Neutrophil (primary cell): ENCODE data around the gene GARS1.

Source experiments
- H3K27ac ChIP-seq: fragments of 200-600 bp; sonication (generic); 2 replicates; pipeline ENCODE4 v1.5.1; 2016; ENCODE audit warnings: mild to moderate bottlenecking, moderate library complexity
- H3K27me3 ChIP-seq: fragments of 200-600 bp; sonication (generic); 2 replicates; pipeline ENCODE4 v1.6.0; 2016; ENCODE audit warnings: mild to moderate bottlenecking
- H3K36me3 ChIP-seq: fragments of 200-600 bp; sonication (generic); 2 replicates; pipeline ENCODE4 v1.5.1; 2017
- H3K4me1 ChIP-seq, 2 experiments: fragments of 200-600 bp in 1 of 2; sonication (generic) in 1 of 2; 1 replicate in 1 of 2; 2 replicates in 1 of 2; pipeline versions ENCODE4 v1.5.1 to v1.6.1; 2013 to 2016; ENCODE audit warnings: low read depth in 1 of 2, low read length in 1 of 2, mild to moderate bottlenecking in 1 of 2, moderate library complexity in 1 of 2; ENCODE audit not compliant: control insufficient read depth in 1 of 2, insufficient read depth in 1 of 2
- H3K4me3 ChIP-seq, 2 experiments: fragments of 200-600 bp in 1 of 2; sonication (generic) in 1 of 2; 1 replicate in 1 of 2; 2 replicates in 1 of 2; pipeline ENCODE4 v1.5.1; 2013 to 2016; ENCODE audit warnings: low read depth in 1 of 2, low read length in 1 of 2, mild to moderate bottlenecking in 1 of 2, moderate library complexity in 1 of 2
- H3K9me3 ChIP-seq: fragments of 200-600 bp; sonication (generic); 2 replicates; pipeline ENCODE4 v1.5.1; 2016
- CTCF ChIP-seq: fragments of 200-600 bp; sonication (generic); IDR thresholded peaks from 2 replicates; pipeline ENCODE4 v1.5.1; 2016; ENCODE audit warnings: antibody characterized with exemption

The GARS1 gene

DNA sequence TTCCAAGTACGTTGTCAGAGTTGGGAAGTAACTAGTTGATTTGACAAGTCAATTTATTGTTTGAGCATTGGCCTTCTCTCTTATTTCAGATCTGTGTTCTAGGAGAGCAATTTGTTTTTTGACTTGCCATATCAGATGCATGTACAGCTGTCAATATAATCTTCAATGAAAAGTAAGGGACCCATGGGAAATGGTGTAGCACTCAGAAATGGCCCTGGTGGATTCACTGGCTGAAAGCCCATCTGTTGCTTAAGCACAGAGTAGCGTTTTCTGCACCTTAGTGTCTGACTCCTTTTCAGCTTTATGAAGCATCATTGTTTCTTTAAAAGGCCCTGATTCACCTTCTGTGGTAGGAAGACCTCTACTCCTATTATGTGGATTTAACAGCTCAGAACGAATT lies 10.2 kb downstream of the GARS1 start:
- no peak overlapping the region for H3K27ac ChIP-seq
- H3K9me3 ChIP-seq, result no peaks in the 10 kb centered on the region
- H3K36me3 ChIP-seq, result peaks cover 85% of the 10 kb centered on the region
- H3K27me3 ChIP-seq, result no peaks in the 10 kb centered on the region
- no peak for TF ChIP-seq CTCF
- no peak overlapping the region for H3K4me3 ChIP-seq
- H3K4me1 ChIP-seq, result no peaks in the 10 kb centered on the region

GRCh38 chr7:30605832-30606231 lies 11.2 kb downstream of the GARS1 start:
- Histone ChIP-seq H3K27me3 (no peaks in the 10 kb centered on the region), H3K4me3 (no peak overlapping the region), H3K9me3 (no peaks in the 10 kb centered on the region), H3K27ac (no peak overlapping the region), H3K36me3 (peaks cover 84% of the 10 kb centered on the region), H3K4me1 (no peaks in the 10 kb centered on the region)
- no peak for TF ChIP-seq CTCF

GRCh38 chr7:30612658-30613265 lies 18.1 kb downstream of the GARS1 start:
- no peaks in the 10 kb centered on the region for H3K27me3 ChIP-seq
- H3K4me3 ChIP-seq, result no peak overlapping the region
- H3K9me3 ChIP-seq, result no peaks in the 10 kb centered on the region
- H3K36me3 ChIP-seq, result peaks cover 81% of the 10 kb centered on the region
- TF ChIP-seq CTCF, result no peak
- H3K27ac ChIP-seq, result no peak overlapping the region
- no peaks in the 10 kb centered on the region for H3K4me1 ChIP-seq

GRCh38 chr7:30613366-30614325 lies 19.0 kb downstream of the GARS1 start:
- H3K27ac ChIP-seq, result no peak overlapping the region
- H3K4me3 ChIP-seq, result no peak overlapping the region
- no peaks in the 10 kb centered on the region for H3K9me3 ChIP-seq
- peaks cover 86% of the 10 kb centered on the region for H3K36me3 ChIP-seq
- H3K4me1 ChIP-seq, result no peaks in the 10 kb centered on the region
- no peak for TF ChIP-seq CTCF
- H3K27me3 ChIP-seq, result no peaks in the 10 kb centered on the region

DNA sequence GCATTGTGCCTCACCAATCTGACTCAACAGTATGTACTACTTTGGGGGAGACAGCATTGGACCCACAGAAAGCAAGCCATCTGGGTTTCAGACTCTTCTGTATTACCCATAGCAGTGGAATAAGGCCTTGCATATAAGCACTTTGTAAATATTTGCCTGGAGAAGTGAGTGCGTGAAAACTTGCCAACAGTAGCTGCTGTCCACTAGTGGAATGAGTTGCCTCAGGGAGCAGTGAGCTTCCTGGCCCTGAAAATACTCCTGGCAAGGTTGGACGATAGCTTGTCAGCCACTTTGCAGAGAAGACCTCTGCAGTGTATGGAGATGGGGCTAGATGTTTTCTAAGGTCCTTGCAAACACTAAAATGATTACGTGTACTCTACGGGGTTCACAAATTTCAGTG lies 21.6 kb downstream of the GARS1 start:
- Histone ChIP-seq H3K4me1 (no peaks in the 10 kb centered on the region), H3K4me3 (no peak overlapping the region), H3K27ac (no peak overlapping the region), H3K9me3 (no peaks in the 10 kb centered on the region), H3K36me3 (peaks cover 85% of the 10 kb centered on the region), H3K27me3 (no peaks in the 10 kb centered on the region)
- no peak for TF ChIP-seq CTCF
